Thymus (tissue), 11 donors: ENCODE measurements around the gene GOLGA7B. TPM values are rescaled to one million over a fixed set of nuclear protein-coding genes. Genes with fewer than 3 reads are reported as not detected.
A peak's percentile ranks its signal among the peaks of the same experiment; 100 is the strongest.

Experiments used
- DNase-seq, 9 donors: peaks; one replicate each; pipeline ENCODE4 v3.0.0-alpha.2; 2013; ENCODE audit warnings: low spot score in 9 of 9, low read depth in 6 of 9, missing footprints in 1 of 9
- H3K27ac ChIP-seq, 2 donors: one replicate each; pipeline ENCODE4 v1.5.1; 2013; ENCODE audit warnings: control low read depth in 1 of 2, low read depth in 1 of 2, low read length in 1 of 2, mild to moderate bottlenecking in 1 of 2, moderate library complexity in 1 of 2
- H3K27me3 ChIP-seq, 2 donors: one replicate each; pipeline ENCODE4 v1.5.1; 2013; ENCODE audit warnings: low read length in 1 of 2; ENCODE audit not compliant: control insufficient read depth in 2 of 2, insufficient read depth in 1 of 2
- H3K36me3 ChIP-seq, 2 donors: one replicate each; pipeline ENCODE4 v1.5.1; 2013; ENCODE audit warnings: low read length in 1 of 2, mild to moderate bottlenecking in 1 of 2, moderate library complexity in 1 of 2; ENCODE audit not compliant: control insufficient read depth in 2 of 2, insufficient read depth in 2 of 2
- H3K4me1 ChIP-seq, 2 donors: one replicate each; pipeline ENCODE4 v1.5.1; 2013; ENCODE audit warnings: low read length in 2 of 2; ENCODE audit not compliant: control insufficient read depth in 2 of 2, insufficient read depth in 2 of 2
- H3K4me3 ChIP-seq, 2 donors: one replicate each; pipeline ENCODE4 v1.5.1; 2013; ENCODE audit warnings: low read length in 2 of 2, control low read depth in 1 of 2, mild to moderate bottlenecking in 1 of 2
- H3K9me3 ChIP-seq, 2 donors: one replicate each; pipeline ENCODE4 v1.5.1; 2013; ENCODE audit warnings: low read length in 1 of 2, mild to moderate bottlenecking in 1 of 2; ENCODE audit not compliant: control insufficient read depth in 2 of 2, insufficient read depth in 1 of 2
- whole genome bisulfite sequencing: extraction: QIAGEN DNeasy Blood & Tissue Kit; methylation state at CpG from one replicate; pipeline ENCODE4 v1.1.7; 2013; 5-methylcytosine and 5-hydroxymethylcytosine counted together
- polyA plus RNA-seq: library from polyadenylated mRNA; stranded (reverse); fragments of 200-250 nt; gene quantifications from one replicate; pipeline ENCODE4 v1.2.3, GENCODE V29; 2013
- total RNA-seq: library from RNA; stranded (reverse); fragments of 120-200 nt; gene quantifications from one replicate; pipeline ENCODE4 v1.2.4, GENCODE V29; 2013
- donor health status: healthy.

Gene GOLGA7B
- total and polyA plus RNA-seq, 2 donors = 0.52 to 0.96 TPM

DNA sequence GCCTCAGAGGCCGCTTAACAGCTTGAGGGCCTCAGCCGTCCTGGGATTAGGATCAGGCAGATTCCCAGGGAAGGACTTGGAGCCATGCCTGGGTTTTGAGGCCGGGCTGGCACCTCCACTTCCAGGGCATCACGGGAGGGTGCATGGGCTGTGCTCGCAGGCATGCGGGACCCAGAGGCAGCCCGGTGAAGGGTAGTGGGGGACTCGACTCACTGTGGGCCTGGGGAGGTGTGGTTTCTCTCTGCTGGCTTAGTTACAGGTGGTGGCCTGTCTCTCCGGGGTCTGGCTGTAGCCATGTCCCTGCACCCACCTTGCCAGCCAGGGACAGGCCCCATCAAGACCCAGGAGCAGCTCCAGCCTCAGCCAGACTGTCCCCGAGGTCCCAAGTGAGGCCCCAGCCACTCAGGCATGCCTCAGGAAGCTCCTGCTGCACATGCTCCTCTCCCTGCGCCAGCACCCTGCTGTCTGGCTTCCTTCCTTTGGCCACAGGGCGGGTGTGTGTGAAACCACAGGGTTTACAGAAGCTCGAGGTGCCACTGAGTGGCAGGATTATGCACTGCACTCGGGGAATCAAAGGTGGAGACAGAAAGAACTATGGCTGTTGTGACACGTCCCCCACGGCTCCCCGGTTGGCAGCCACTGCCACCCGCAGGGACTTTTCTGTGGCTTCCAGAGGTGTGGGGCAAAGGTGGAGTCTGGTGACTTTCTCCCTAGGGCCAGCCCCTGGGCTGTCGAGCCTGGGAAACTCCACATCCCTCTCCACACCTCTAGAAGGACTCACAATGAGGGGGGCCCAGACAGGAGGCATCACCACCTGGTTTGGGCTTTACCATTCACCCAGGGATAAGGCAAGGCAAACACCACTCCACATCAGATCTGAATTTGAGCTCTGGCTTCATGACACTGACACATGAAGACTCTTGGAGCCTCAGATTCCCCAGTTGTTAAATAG, 19.7 kb downstream of the GOLGA7B start:
- Histone ChIP-seq H3K9me3 (no peaks in the 10 kb centered on the region), H3K4me3 (no peak overlapping the region), H3K4me1 (peaks cover 0 to 12% of the 10 kb centered on the region in 2 donors), H3K36me3 (no peaks in the 10 kb centered on the region), H3K27me3 (peaks cover 0 to 32% of the 10 kb centered on the region in 2 donors), H3K27ac (no peak overlapping the region)
- WGBS = 29% methylated on average over 19 of the region's 19 CpGs
- DNase-seq = peak; percentile 47 to 88 (median 57)

DNA sequence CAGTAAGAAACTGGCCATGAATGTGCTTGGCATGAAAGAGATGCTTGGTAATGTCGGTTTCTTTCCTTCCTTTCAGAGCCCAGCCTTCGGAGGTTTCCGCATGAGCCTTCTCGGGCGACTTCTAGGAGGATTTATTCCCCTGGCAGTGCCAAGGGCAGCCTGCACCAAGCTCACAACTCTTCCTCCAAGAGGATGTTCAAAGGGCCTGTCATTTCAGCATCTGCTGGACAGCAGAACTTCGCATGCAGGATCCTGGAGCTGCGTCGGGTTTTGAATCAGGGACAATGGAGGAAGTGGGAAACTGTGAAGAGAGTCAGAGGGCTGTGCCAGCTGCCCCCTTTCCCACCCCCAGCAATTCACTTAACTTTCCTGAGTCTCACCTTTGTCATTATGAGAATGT, 21.3 kb downstream of the GOLGA7B start:
- Histone ChIP-seq H3K4me3 (no peak overlapping the region), H3K9me3 (no peaks in the 10 kb centered on the region), H3K27ac (no peak overlapping the region), H3K36me3 (no peaks in the 10 kb centered on the region), H3K27me3 (peaks cover 0 to 37% of the 10 kb centered on the region in 2 donors), H3K4me1 (peaks cover 0 to 12% of the 10 kb centered on the region in 2 donors)
- DNase-seq = no peak
- WGBS = 83% methylated on average over 8 of the region's 8 CpGs

DNA sequence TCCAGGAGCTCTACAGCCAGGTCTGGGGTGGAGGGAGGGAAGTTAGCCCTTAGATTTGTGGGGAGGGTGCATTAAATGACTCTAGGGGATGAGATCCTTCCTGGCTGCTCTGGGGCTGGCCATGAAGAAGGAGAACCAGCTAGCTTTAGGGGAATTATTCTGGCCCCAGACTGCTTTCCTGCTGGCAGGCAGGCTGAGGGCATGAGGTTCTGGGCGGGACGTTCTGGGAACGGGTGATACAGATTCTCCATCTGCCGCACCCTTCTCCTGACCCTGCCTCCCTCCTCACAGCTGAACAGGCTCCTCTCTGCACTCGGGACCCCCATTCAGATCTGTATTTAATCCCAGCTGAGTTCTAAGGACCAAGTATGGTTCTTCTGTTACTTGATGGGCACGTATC, 23.9 kb downstream of the GOLGA7B start:
- 88% methylated on average over 6 of the region's 6 CpGs for WGBS
- Histone ChIP-seq H3K36me3 (no peaks in the 10 kb centered on the region), H3K27ac (no peak overlapping the region), H3K4me1 (peaks cover 0 to 12% of the 10 kb centered on the region in 2 donors), H3K27me3 (peaks cover 0 to 38% of the 10 kb centered on the region in 2 donors), H3K4me3 (no peak overlapping the region), H3K9me3 (no peaks in the 10 kb centered on the region)
- no peak for DNase-seq

DNA sequence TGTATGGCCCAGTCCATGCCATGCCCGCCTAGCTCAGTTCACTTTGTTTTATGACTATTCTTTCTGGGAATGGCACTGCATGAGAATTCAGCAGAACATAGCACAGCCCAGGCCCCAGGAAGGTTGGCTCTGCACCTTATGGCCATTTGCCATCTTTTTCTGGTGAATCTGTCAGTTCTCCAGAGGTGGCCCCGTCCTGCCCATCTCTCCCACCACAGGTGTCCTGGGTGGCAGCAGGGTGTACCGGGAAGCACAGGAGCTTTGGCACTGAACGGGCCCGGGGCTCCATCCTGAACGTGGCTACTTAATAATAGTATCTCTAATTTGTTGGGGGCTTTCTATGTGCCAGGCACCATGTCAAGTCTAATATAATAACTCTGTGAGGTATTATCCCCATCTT, 24.7 kb downstream of the GOLGA7B start:
- H3K9me3 ChIP-seq = no peaks in the 10 kb centered on the region
- no peak overlapping the region for H3K27ac ChIP-seq
- H3K4me3 ChIP-seq = no peak overlapping the region
- WGBS = 96% methylated on average over 6 of the region's 6 CpGs
- H3K27me3 ChIP-seq = peaks cover 0 to 38% of the 10 kb centered on the region in 2 donors
- no peaks in the 10 kb centered on the region for H3K36me3 ChIP-seq
- peaks cover 0 to 6% of the 10 kb centered on the region in 2 donors for H3K4me1 ChIP-seq
- no peak for DNase-seq

DNA sequence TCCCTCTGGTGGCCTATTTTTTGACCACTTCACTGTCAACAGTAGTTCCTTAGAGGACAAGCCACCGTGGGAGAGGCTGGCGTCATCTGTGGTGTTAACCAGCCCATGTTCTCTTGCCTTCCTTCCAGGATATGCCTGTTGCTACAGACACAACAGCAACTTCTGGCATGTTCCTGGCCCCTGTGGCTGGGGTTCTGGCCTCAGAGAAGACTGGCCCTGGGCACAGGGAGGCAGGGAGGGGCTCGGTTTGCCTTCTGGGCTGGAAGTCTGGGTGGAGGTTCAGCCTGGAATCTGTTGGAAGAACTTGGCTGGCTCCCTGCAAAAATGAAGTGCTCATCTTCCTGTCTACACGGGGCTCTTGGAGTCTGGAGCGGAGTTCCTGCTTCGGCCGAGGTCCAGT, 25.7 kb downstream of the GOLGA7B start:
- no peak overlapping the region for H3K4me3 ChIP-seq

DNA sequence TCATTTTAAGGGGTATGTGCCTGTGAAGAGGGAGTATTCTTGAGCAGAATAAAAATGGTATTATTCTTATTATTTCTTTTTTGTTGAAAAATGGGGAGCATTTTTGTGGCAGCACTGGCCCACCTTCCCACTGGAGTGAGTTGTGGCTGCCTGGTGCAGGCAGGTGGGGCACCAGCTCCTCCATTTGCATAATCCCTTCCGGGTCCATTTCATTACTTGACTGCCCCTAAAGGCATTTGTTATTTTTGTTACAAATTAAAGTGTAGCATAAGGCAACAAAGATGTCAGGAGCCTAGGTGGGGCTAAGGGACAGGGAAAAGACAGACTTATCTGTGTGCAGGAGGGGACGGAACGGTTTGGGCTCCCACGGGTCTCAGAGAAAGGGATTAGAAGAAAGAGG, 26.8 kb downstream of the GOLGA7B start:
- H3K27me3 ChIP-seq = peaks cover 0 to 20% of the 10 kb centered on the region in 2 donors
- H3K4me1 ChIP-seq = no peaks in the 10 kb centered on the region
- no peak overlapping the region for H3K27ac ChIP-seq
- DNase-seq = no peak
- no peaks in the 10 kb centered on the region for H3K9me3 ChIP-seq
- H3K36me3 ChIP-seq = no peaks in the 10 kb centered on the region
- no peak overlapping the region for H3K4me3 ChIP-seq
- WGBS = 86% methylated on average over 4 of the region's 4 CpGs

More for the DNA sequence above, 25.7 kb downstream of the GOLGA7B start:
- WGBS = 85% methylated on average over 7 of the region's 7 CpGs
- DNase-seq = no peak
- Histone ChIP-seq H3K4me1 (no peaks in the 10 kb centered on the region), H3K27ac (no peak overlapping the region), H3K36me3 (no peaks in the 10 kb centered on the region), H3K27me3 (peaks cover 0 to 29% of the 10 kb centered on the region in 2 donors), H3K9me3 (no peaks in the 10 kb centered on the region)

DNA sequence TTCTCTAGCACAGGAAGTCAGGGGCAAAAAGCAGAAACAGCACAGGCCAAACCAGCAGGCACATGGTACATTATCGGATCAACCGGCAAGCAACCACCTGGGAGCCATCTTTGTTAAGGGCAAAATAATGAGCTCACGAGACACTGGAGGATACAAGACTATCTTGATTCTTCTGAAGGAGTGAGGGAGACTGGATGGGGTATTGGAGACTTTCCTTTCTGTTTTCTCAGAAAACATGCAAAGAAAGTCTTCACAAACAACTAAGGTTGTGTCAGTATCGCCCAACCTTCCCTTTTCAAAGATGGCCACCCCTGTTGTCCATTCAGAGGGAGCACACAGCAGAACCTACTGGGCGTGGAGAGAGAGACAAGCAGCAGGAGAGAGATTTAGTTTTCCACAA, 29.6 kb downstream of the GOLGA7B start:
- H3K4me1 ChIP-seq = no peaks in the 10 kb centered on the region

DNA sequence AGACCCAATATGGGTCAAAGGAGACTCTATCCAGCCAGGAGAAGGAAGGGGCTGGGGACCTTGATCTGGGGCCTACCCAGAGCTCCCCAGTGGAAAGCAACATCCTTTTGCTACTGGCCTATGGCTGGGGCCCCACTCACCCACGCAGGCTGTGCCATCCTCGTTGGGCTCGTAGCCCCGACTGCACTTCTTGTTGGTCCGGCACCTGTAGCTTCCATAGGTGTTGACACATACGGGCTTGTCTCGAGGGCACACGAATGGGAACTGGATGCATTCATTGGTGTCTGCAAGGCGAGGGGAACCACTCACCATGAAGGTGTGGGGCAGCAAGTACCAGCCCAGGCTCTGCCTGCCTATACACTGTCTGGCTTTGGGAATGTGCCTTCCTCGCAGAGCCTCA, 30.5 kb downstream of the GOLGA7B start:
- Histone ChIP-seq H3K4me3 (no peak overlapping the region), H3K9me3 (no peaks in the 10 kb centered on the region), H3K36me3 (no peaks in the 10 kb centered on the region), H3K27ac (no peak overlapping the region), H3K27me3 (peaks cover 0 to 5% of the 10 kb centered on the region in 2 donors), H3K4me1 (no peaks in the 10 kb centered on the region)
- WGBS = 96% methylated on average over 10 of the region's 10 CpGs
- DNase-seq = no peak

More for the DNA sequence above, 29.6 kb downstream of the GOLGA7B start:
- H3K27me3 ChIP-seq = peaks cover 0 to 7% of the 10 kb centered on the region in 2 donors
- no peaks in the 10 kb centered on the region for H3K9me3 ChIP-seq
- no peak overlapping the region for H3K27ac ChIP-seq
- WGBS = 97% methylated on average over 5 of the region's 5 CpGs
- H3K36me3 ChIP-seq = no peaks in the 10 kb centered on the region
- no peak for DNase-seq
- no peak overlapping the region for H3K4me3 ChIP-seq
